Fibroblast of lung (primary cell): ENCODE measurements around the gene CCDC89. TPM values are rescaled to one million over a fixed set of nuclear protein-coding genes. Genes with fewer than 3 reads are reported as not detected.

Source experiments
- DNase-seq, 2 donors: peaks; one replicate each; pipeline versions ENCODE4 v3.0.0 to v3.0.0-alpha.2; 2010; ENCODE audit warnings: low read depth in 2 of 2
- H2AFZ ChIP-seq: 2 replicates; pipeline ENCODE4 v1.5.1; 2012; ENCODE audit warnings: low read length, control low read depth, inconsistent platforms
- H3K27ac ChIP-seq: 2 replicates; pipeline ENCODE4 v1.5.1; 2011; ENCODE audit warnings: low read length, control low read depth; ENCODE audit not compliant: insufficient read depth
- H3K27me3 ChIP-seq: 2 replicates; pipeline ENCODE4 v1.5.1; 2011; ENCODE audit warnings: mild to moderate bottlenecking, low read length; ENCODE audit not compliant: control insufficient read depth, insufficient read depth
- H3K36me3 ChIP-seq: 2 replicates; pipeline ENCODE4 v1.5.1; 2011; ENCODE audit warnings: low read length; ENCODE audit not compliant: control insufficient read depth, insufficient read depth
- H3K4me1 ChIP-seq: 2 replicates; pipeline ENCODE4 v1.5.1; 2011; ENCODE audit warnings: low read length; ENCODE audit not compliant: control insufficient read depth, insufficient read depth; ENCODE audit errors: extremely low read depth
- H3K4me2 ChIP-seq: 2 replicates; pipeline ENCODE4 v1.5.1; 2011; ENCODE audit warnings: low read length, control low read depth; ENCODE audit not compliant: insufficient read depth; ENCODE audit errors: extremely low read depth
- H3K4me3 ChIP-seq, 4 experiments: fragments of 200-600 bp in 1 of 4; sonication (generic) in 1 of 4; replicated peaks in 1 of 4; 2 replicates each; pipeline ENCODE4 v1.5.1; 2011 to 2016; ENCODE audit warnings: low read length in 4 of 4, low read depth in 3 of 4, mild to moderate bottlenecking in 3 of 4, control low read depth in 2 of 4, inconsistent platforms in 1 of 4, mixed read lengths in 1 of 4; ENCODE audit not compliant: insufficient read depth in 1 of 4; ENCODE audit errors: control extremely low read depth in 1 of 4
- H3K79me2 ChIP-seq: 2 replicates; pipeline ENCODE4 v1.5.1; 2012; ENCODE audit warnings: mild to moderate bottlenecking, low read length, inconsistent platforms; ENCODE audit not compliant: control insufficient read depth, insufficient read depth
- H3K9ac ChIP-seq: 2 replicates; pipeline ENCODE4 v1.5.1; 2011; ENCODE audit warnings: mild to moderate bottlenecking, low read length, control low read depth; ENCODE audit not compliant: insufficient read depth
- H3K9me3 ChIP-seq: 2 replicates; pipeline ENCODE4 v1.5.1; 2012; ENCODE audit warnings: low read depth, low read length; ENCODE audit not compliant: control insufficient read depth, insufficient read depth
- H4K20me1 ChIP-seq: 2 replicates; pipeline ENCODE4 v1.5.1; 2011; ENCODE audit warnings: low read length; ENCODE audit not compliant: control insufficient read depth, insufficient read depth; ENCODE audit errors: extremely low read depth
- EZH2 ChIP-seq: IDR thresholded peaks from 2 replicates; pipeline ENCODE4 v1.5.1; 2012; ENCODE audit warnings: low read length, control low read depth, mild to moderate bottlenecking; ENCODE audit errors: missing control alignments
- polyA plus RNA-seq, 2 donors: library from polyadenylated mRNA; depleted of rRNA in 1 of 2; stranded (reverse) in 1 of 2; unstranded in 1 of 2; fragments of >200 nt; gene quantifications; 2 replicates each; pipeline ENCODE4 v1.2.1, GENCODE V29; 2011 to 2012; ENCODE audit warnings: missing spikeins in 1 of 2
- total RNA-seq: library from RNA; depleted of rRNA; stranded (reverse); fragments of >200 nt; gene quantifications from 2 replicates; pipeline ENCODE4 v1.2.1, GENCODE V29; 2014
- TF ChIP-seq, protein P1 (sequence below), 2 donors: IDR thresholded peaks in 1 of 2; conservative IDR thresholded peaks in 1 of 2; 1 replicate in 1 of 2; 2 replicates in 1 of 2; pipeline ENCODE4 v1.5.1; 2011 to 2012; ENCODE audit warnings: low read length in 2 of 2, control low read depth in 1 of 2, inconsistent platforms in 1 of 2, low read depth in 1 of 2, mild to moderate bottlenecking in 1 of 2

CCDC89 gene
- total and polyA plus RNA-seq, 2 donors (not counting 1 experiment from before 2014, with no cell fraction given): 2.3 to 4.1 TPM

DNA sequence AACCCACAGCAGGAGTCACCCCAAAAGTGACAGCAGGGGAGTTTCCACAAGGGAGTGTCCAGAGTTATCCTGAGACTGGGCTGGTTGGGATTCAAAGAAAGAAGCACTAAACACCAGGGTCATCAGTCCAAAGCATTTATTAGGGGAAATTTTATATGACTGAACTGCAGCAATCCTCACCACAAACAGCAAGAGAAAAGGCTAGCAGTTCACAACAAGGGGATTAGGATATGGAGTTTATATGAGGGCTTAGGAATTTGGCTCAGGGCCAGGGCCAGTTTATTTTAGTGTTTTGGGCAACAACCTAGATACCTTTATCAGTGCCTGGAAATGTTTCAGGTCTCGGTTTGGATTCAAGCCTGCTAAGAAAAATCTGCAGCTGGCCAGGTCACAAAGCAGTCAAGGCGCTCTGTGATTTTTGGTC lies 42.8 kb downstream of the CCDC89 start:
- no peak for DNase-seq
- H3K4me2 ChIP-seq: no peak overlapping the region
- H3K79me2 ChIP-seq: peaks cover 5% of the 10 kb centered on the region
- no peak overlapping the region for H2AFZ ChIP-seq
- H3K9me3 ChIP-seq: no peaks in the 10 kb centered on the region
- H3K27ac ChIP-seq: no peak overlapping the region
- no peak overlapping the region for H3K4me3 ChIP-seq
- peaks cover 4% of the 10 kb centered on the region for H3K4me1 ChIP-seq
- no peaks in the 10 kb centered on the region for H3K36me3 ChIP-seq
- no peaks in the 10 kb centered on the region for H4K20me1 ChIP-seq
- TF ChIP-seq EZH2: no peak
- TF ChIP-seq, protein P1, sequence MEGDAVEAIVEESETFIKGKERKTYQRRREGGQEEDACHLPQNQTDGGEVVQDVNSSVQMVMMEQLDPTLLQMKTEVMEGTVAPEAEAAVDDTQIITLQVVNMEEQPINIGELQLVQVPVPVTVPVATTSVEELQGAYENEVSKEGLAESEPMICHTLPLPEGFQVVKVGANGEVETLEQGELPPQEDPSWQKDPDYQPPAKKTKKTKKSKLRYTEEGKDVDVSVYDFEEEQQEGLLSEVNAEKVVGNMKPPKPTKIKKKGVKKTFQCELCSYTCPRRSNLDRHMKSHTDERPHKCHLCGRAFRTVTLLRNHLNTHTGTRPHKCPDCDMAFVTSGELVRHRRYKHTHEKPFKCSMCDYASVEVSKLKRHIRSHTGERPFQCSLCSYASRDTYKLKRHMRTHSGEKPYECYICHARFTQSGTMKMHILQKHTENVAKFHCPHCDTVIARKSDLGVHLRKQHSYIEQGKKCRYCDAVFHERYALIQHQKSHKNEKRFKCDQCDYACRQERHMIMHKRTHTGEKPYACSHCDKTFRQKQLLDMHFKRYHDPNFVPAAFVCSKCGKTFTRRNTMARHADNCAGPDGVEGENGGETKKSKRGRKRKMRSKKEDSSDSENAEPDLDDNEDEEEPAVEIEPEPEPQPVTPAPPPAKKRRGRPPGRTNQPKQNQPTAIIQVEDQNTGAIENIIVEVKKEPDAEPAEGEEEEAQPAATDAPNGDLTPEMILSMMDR (conservative IDR thresholded peaks at IDR 0.05 in 1 of 2, IDR thresholded peaks at IDR 0.05 in 1 of 2; ENCODE audit: low read depth in 1 of 2, low read length in 2 of 2): no peak
- no peaks in the 10 kb centered on the region for H3K27me3 ChIP-seq
- H3K9ac ChIP-seq: no peak overlapping the region

DNA sequence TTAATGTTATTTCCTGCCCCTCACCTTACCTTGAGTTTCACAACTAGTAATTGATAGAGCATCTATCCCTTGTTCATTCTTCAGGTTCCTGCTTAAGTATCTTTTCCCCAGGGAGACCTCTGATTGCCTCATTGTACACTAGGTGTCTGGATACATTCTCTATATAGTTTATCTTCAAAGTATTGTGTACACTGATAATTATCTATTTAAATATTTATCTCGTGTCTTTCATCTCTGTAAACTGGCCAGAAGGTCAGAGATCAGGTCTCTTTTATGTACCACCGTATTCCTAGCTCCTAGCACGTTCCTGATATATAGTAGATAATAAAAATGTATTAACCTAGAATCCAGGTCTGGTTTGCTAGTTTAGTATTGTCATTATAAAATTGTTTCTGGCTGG lies 51.2 kb downstream of the CCDC89 start:
- H3K9ac ChIP-seq: no peak overlapping the region
- no peaks in the 10 kb centered on the region for H3K27me3 ChIP-seq
- H2AFZ ChIP-seq: no peak overlapping the region
- H4K20me1 ChIP-seq: no peaks in the 10 kb centered on the region
- TF ChIP-seq, protein P1 (conservative IDR thresholded peaks at IDR 0.05 in 1 of 2, IDR thresholded peaks at IDR 0.05 in 1 of 2; ENCODE audit: low read depth in 1 of 2, low read length in 2 of 2): no peak
- no peak for TF ChIP-seq EZH2
- no peak overlapping the region for H3K4me2 ChIP-seq
- no peak for DNase-seq
- peaks cover 17% of the 10 kb centered on the region for H3K79me2 ChIP-seq
- no peak overlapping the region for H3K27ac ChIP-seq
- no peaks in the 10 kb centered on the region for H3K9me3 ChIP-seq
- H3K4me1 ChIP-seq: no peaks in the 10 kb centered on the region
- no peak overlapping the region for H3K4me3 ChIP-seq
- H3K36me3 ChIP-seq: peaks cover 2% of the 10 kb centered on the region

Other genes with a start within 250 kb of the CCDC89 start
- 2.1 and 2.3 TPM in 2 replicates for gene DLG2, start 58.9 kb downstream of the CCDC89 start, total RNA-seq
- 0.54 and 0.77 TPM in 2 replicates for gene DLG2, start 58.9 kb downstream of the CCDC89 start, polyA plus RNA-seq
- 61.4 and 70.5 TPM in 2 replicates for gene TMEM126B, start 57.6 kb downstream of the CCDC89 start, total RNA-seq
- 74.4 and 84.5 TPM in 2 replicates for gene TMEM126B, start 57.6 kb downstream of the CCDC89 start, polyA plus RNA-seq
- gene TMEM126A, start 38.2 kb downstream of the CCDC89 start, total RNA-seq: 36.0 and 36.7 TPM in 2 replicates
- gene TMEM126A, start 38.2 kb downstream of the CCDC89 start, polyA plus RNA-seq: 63.9 and 76.6 TPM in 2 replicates
- gene CREBZF, start 21.1 kb downstream of the CCDC89 start, total RNA-seq: 40.3 and 41.1 TPM in 2 replicates
- 12.6 and 20.5 TPM in 2 replicates for gene CREBZF, start 21.1 kb downstream of the CCDC89 start, polyA plus RNA-seq
- 39.8 and 165 TPM in 2 replicates for gene SYTL2, start 124.9 kb upstream of the CCDC89 start, total RNA-seq
- gene SYTL2, start 124.9 kb upstream of the CCDC89 start, polyA plus RNA-seq: 148 and 387 TPM in 2 replicates
- gene CCDC83, start 169.2 kb upstream of the CCDC89 start, total RNA-seq: under 0.01 TPM in 1 of 2 replicates, not detected in the other
- gene CCDC83, start 169.2 kb upstream of the CCDC89 start, polyA plus RNA-seq: not detected in 2 replicates